K562 (cell line): ENCODE data around the gene POU2F1. TPM values are rescaled to one million over a fixed set of nuclear protein-coding genes. Genes with fewer than 3 reads are reported as not detected.

Experiments
- ARID1B ChIP-seq: fragments of 450-650 bp; IDR thresholded peaks from 2 replicates; pipeline ENCODE4 v1.6.1; 2016; ENCODE audit warnings: antibody characterized with exemption, mild to moderate bottlenecking, inconsistent platforms
- ARID2 ChIP-seq: fragments of 450-650 bp; IDR thresholded peaks from 2 replicates; pipeline ENCODE4 v1.6.1; 2017; ENCODE audit warnings: antibody characterized with exemption, mild to moderate bottlenecking
- CREM ChIP-seq: IDR thresholded peaks from 2 replicates; pipeline ENCODE4 v1.6.1; 2014; ENCODE audit warnings: antibody characterized with exemption, low read depth
- CXXC5 ChIP-seq: fragments of 250-450 bp; sonication (Bioruptor Pico); IDR thresholded peaks from 2 replicates; pipeline ENCODE4 v1.8.0; 2022; ENCODE audit warnings: inconsistent platforms, mild to moderate bottlenecking, moderate library complexity
- ESRRA ChIP-seq: fragments of 450-650 bp; IDR thresholded peaks from 2 replicates; pipeline ENCODE4 v1.6.1; 2014; ENCODE audit warnings: low read depth, mild to moderate bottlenecking, moderate library complexity, borderline replicate concordance
- ETV5 ChIP-seq: sonication (generic); formaldehyde crosslinking; IDR thresholded peaks from 2 replicates; pipeline ENCODE4 v1.4.0; 2020; ENCODE audit warnings: low read depth, mild to moderate bottlenecking, missing genetic modification reagents
- JUN ChIP-seq, 2 experiments: sonication (generic) in 1 of 2; formaldehyde crosslinking in 1 of 2; IDR thresholded peaks; 2 replicates each; pipeline versions ENCODE4 v1.6.1 to v1.8.0; 2012 to 2022; ENCODE audit warnings: borderline replicate concordance in 2 of 2, mild to moderate bottlenecking in 2 of 2, improper control_type of control experiment in 1 of 2, low read depth in 1 of 2, low read length in 1 of 2, missing genetic modification reagents in 1 of 2
- JUNB ChIP-seq: fragments of 450-650 bp; formaldehyde crosslinking; conservative IDR thresholded peaks from 2 replicates; pipeline ENCODE4 v1.4.0; 2020; ENCODE audit warnings: mild to moderate bottlenecking
- KAT8 ChIP-seq: fragments of 450-650 bp; IDR thresholded peaks from 2 replicates; pipeline ENCODE4 v1.6.1; 2016; ENCODE audit warnings: low read depth, mild to moderate bottlenecking
- KDM2B ChIP-seq: fragments of 250-450 bp; sonication (Bioruptor Pico); IDR thresholded peaks from 2 replicates; pipeline ENCODE4 v1.8.0; 2021; ENCODE audit warnings: mild to moderate bottlenecking, moderate library complexity
- NFIC ChIP-seq: fragments of 450-650 bp; IDR thresholded peaks from 2 replicates; pipeline ENCODE4 v1.6.1; 2017; ENCODE audit warnings: mild to moderate bottlenecking, inconsistent platforms
- NFRKB ChIP-seq: fragments of 450-650 bp; IDR thresholded peaks from 2 replicates; pipeline ENCODE4 v1.6.1; 2016; ENCODE audit warnings: low read depth
- PML ChIP-seq: IDR thresholded peaks from 2 replicates; pipeline ENCODE4 v1.6.1; 2012; ENCODE audit warnings: low read length, inconsistent platforms
- PREB ChIP-seq: sonication (generic); formaldehyde crosslinking; IDR thresholded peaks from 2 replicates; pipeline ENCODE4 v1.8.1; 2023; ENCODE audit warnings: mild to moderate bottlenecking, missing genetic modification reagents
- SMARCA4 ChIP-seq: fragments of 450-650 bp; IDR thresholded peaks from 2 replicates; pipeline ENCODE4 v1.6.1; 2016
- TRIM24 ChIP-seq, 2 experiments: fragments of 450-650 bp; IDR thresholded peaks; 2 replicates each; pipeline ENCODE4 v1.6.1; 2016
- TSC22D4 ChIP-seq: fragments of 450-650 bp; IDR thresholded peaks from 2 replicates; pipeline ENCODE4 v1.6.1; 2016; ENCODE audit warnings: missing genetic modification characterization, missing biosample characterization, control low read depth
- ZNF766 ChIP-seq: fragments of 200-800 bp; sonication (Bioruptor generic); conservative IDR thresholded peaks from 2 replicates; pipeline ENCODE4 v1.6.1; 2016; ENCODE audit warnings: missing genetic modification characterization, missing compliant biosample characterization
- polyA plus RNA-seq, 8 experiments: library from polyadenylated mRNA; depleted of rRNA in 4 of 8; stranded (reverse) in 5 of 8; unstranded in 3 of 8; fragments of >200 nt; fragmentation: Nextera tagmentation in 2 of 8; fragmentation: Illumina TruSeq in 1 of 8; extraction: Ambion mirVana in 2 of 8; extraction: Trizol in 1 of 8; gene quantifications; 2 replicates each; pipeline versions ENCODE4 v1.2.1 to v1.2.3, GENCODE V29; 2011 to 2014; ENCODE audit warnings: inconsistent platforms in 1 of 8, missing spikeins in 1 of 8
- total RNA-seq, 7 experiments: library from RNA; depleted of rRNA in 6 of 7; stranded (reverse); fragments of >200 nt in 6 of 7; fragmentation: Illumina TruSeq in 2 of 7; extraction: Trizol in 2 of 7; gene quantifications; 2 replicates each; pipeline versions ENCODE4 v1.2.1 to v1.2.3, GENCODE V29; 2011 to 2021; ENCODE audit warnings: low replicate concordance in 1 of 7
- TF ChIP-seq, protein P1 (sequence below), 2 experiments: fragments of 450-650 bp in 1 of 2; sonication (generic) in 1 of 2; formaldehyde crosslinking; conservative IDR thresholded peaks; 2 replicates each; pipeline versions ENCODE4 v1.4.0 to v1.8.1; 2020 to 2022; ENCODE audit warnings: mild to moderate bottlenecking in 1 of 2, missing genetic modification reagents in 1 of 2
- TF ChIP-seq, protein P2 (sequence below): fragments of 450-650 bp; IDR thresholded peaks from 2 replicates; pipeline ENCODE4 v1.6.1; 2016; ENCODE audit warnings: low read depth, mild to moderate bottlenecking, moderate library complexity
- TF ChIP-seq, protein P3 (sequence below): fragments of 200-800 bp; sonication (Bioruptor generic); IDR thresholded peaks from 2 replicates; pipeline ENCODE4 v1.6.1; 2017; ENCODE audit warnings: missing genetic modification characterization, missing compliant biosample characterization
- TF ChIP-seq, protein P4 (sequence below), 2 experiments: fragments of 450-650 bp in 1 of 2; sonication (generic) in 1 of 2; formaldehyde crosslinking in 1 of 2; IDR thresholded peaks in 1 of 2; conservative IDR thresholded peaks in 1 of 2; 2 replicates each; pipeline versions ENCODE4 v1.6.1 to v1.8.1; 2016 to 2023; ENCODE audit warnings: mild to moderate bottlenecking in 2 of 2, moderate library complexity in 2 of 2, inconsistent platforms in 1 of 2, missing genetic modification reagents in 1 of 2

POU2F1 gene
- total and polyA plus RNA-seq, 9 of the 15 experiments (the other 6 are each of a cell fraction or from before 2014, with no cell fraction given): 2.6 to 22.3 (median 8.8) TPM

DNA sequence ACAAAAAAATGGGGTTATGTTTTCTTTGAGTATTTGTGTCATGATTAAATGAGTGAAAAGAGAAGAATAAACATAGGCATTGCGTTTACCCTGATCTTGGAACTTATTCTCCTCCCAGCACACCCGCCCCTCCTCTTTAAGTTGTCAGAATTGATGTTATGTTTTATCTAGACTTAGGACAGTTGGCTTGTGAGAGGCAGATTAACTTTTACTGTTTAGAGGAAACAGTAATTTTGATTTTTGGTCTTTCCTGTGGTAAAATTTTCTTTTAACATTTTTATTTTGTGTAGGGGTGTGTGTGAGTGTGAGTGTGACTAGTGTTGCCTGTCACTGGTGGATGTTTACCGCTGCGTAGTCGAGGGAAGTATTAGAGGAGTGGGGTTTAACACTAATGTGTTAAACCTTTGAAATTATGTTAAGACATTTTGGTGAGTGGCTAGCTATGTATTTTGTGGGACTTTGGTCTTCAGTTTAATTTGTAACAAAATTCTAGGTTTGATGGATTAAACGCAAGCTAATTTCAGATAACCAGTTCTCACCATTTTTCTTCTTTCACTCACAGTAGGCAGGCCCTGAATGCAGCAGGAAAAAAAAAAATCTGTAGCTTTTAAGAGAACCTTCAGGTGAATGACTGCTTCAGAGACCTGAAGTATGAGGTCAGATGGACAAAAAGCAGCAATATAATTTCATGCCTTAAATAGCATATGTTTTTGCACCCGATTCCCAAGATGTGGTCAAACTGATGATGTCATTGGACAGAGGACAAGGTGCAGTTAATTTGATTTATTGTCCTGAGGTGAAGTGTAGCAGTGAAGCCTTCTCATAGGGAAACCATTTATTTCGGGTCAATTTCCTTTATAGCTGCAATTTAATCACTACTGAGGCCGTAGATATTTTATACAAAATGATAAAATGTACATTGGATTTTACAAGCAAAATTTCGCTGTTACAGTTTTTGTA, 2.7 kb downstream of the POU2F1 start (continued):
- TF ChIP-seq PREB (no peak), CXXC5 (CRISPR knock-in tag) (0 out of 2 replicates have a peak, but pooled peaks have one; percentile 16), KAT8 (no peak), TSC22D4 (tag) (no peak), PML (no peak), CREM (peak; percentile 88), NFRKB (peak; percentile 50; the same call in 1 of the 2 replicates), ZNF766 (peak; percentile 21; the same call in 1 of the 2 replicates), ETV5 (CRISPR knock-in tag) (no peak), ESRRA (peak; percentile 12; the same call in 1 of the 2 replicates), ARID1B (peak; percentile 22), JUN (IDR thresholded peaks at IDR 0.05; ENCODE audit: borderline replicate concordance, low read depth, low read length) (peak; percentile 82), JUN (CRISPR knock-in tag; IDR thresholded peaks at IDR 0.05; ENCODE audit: borderline replicate concordance) (no peak), SMARCA4 (peak; percentile 65), JUNB (CRISPR knock-in tag) (peak; percentile 54; the same call in 1 of the 2 replicates), TRIM24 (IDR thresholded peaks at IDR 0.05) (no peak), ARID2 (0 out of 2 replicates have a peak, but pooled peaks have one; percentile 5), KDM2B (CRISPR knock-in tag) (no peak), NFIC (no peak)
- TF ChIP-seq, protein P1, sequence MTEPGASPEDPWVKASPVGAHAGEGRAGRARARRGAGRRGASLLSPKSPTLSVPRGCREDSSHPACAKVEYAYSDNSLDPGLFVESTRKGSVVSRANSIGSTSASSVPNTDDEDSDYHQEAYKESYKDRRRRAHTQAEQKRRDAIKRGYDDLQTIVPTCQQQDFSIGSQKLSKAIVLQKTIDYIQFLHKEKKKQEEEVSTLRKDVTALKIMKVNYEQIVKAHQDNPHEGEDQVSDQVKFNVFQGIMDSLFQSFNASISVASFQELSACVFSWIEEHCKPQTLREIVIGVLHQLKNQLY (CRISPR knock-in tag; conservative IDR thresholded peaks at IDR 0.05): no peak
- TF ChIP-seq, protein P2, sequence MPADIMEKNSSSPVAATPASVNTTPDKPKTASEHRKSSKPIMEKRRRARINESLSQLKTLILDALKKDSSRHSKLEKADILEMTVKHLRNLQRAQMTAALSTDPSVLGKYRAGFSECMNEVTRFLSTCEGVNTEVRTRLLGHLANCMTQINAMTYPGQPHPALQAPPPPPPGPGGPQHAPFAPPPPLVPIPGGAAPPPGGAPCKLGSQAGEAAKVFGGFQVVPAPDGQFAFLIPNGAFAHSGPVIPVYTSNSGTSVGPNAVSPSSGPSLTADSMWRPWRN: peak; percentile 25; the same call in 1 of the 2 replicates
- TF ChIP-seq, protein P3, sequence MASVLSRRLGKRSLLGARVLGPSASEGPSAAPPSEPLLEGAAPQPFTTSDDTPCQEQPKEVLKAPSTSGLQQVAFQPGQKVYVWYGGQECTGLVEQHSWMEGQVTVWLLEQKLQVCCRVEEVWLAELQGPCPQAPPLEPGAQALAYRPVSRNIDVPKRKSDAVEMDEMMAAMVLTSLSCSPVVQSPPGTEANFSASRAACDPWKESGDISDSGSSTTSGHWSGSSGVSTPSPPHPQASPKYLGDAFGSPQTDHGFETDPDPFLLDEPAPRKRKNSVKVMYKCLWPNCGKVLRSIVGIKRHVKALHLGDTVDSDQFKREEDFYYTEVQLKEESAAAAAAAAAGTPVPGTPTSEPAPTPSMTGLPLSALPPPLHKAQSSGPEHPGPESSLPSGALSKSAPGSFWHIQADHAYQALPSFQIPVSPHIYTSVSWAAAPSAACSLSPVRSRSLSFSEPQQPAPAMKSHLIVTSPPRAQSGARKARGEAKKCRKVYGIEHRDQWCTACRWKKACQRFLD (CRISPR knock-in tag): 0 out of 2 replicates have a peak, but pooled peaks have one; percentile 45
- TF ChIP-seq, protein P4, sequence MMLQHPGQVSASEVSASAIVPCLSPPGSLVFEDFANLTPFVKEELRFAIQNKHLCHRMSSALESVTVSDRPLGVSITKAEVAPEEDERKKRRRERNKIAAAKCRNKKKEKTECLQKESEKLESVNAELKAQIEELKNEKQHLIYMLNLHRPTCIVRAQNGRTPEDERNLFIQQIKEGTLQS (IDR thresholded peaks at IDR 0.05): peak; percentile 98
- TF ChIP-seq, protein P4 (CRISPR knock-in tag; conservative IDR thresholded peaks at IDR 0.05): peak; percentile 82
